HEK293 (cell line): ENCODE results near the gene TMEM125.

Source experiments
- CTCF ChIA-PET: fragments of 350-600 bp; formaldehyde crosslinking; extraction: SDS; loops from one replicate; lab custom pipeline; 2021; ENCODE audit warnings: antibody characterized with exemption; lab: Yijun Ruan, JAX
- POLR2A ChIA-PET: fragments of 300-600 bp; formaldehyde crosslinking; extraction: SDS; loops from one replicate; lab custom pipeline; 2020; ENCODE audit warnings: antibody characterized with exemption, inconsistent platforms; lab: Yijun Ruan, JAX
- H3K27ac ChIP-seq: fragments of 200-500 bp; sonication (Bioruptor generic); 2 replicates; pipeline ENCODE4 v1.5.1; 2014; ENCODE audit warnings: low read depth, low read length, control low read depth, inconsistent platforms; ENCODE audit errors: extremely low read depth
- H3K36me3 ChIP-seq, 2 experiments: fragments of 200-500 bp in 1 of 2; sonication (Bioruptor generic) in 1 of 2; 1 replicate in 1 of 2; 2 replicates in 1 of 2; pipeline ENCODE4 v1.5.1; 2014 to 2017; ENCODE audit warnings: inconsistent platforms in 2 of 2, low read length in 2 of 2; ENCODE audit not compliant: control insufficient read depth in 2 of 2, insufficient read depth in 1 of 2
- H3K4me1 ChIP-seq: fragments of 200-500 bp; sonication (Bioruptor generic); 2 replicates; pipeline ENCODE4 v1.5.1; 2014; ENCODE audit warnings: mild to moderate bottlenecking, low read length, inconsistent platforms; ENCODE audit not compliant: control insufficient read depth, insufficient read depth
- H3K4me3 ChIP-seq: 2 replicates; pipeline ENCODE4 v1.5.1; 2011; ENCODE audit warnings: low read depth, mild to moderate bottlenecking, control low read depth, low read length, moderate library complexity
- H3K9me3 ChIP-seq: fragments of 200-500 bp; sonication (Bioruptor generic); 2 replicates; pipeline ENCODE4 v1.5.1; 2014; ENCODE audit warnings: low read depth, low read length, inconsistent platforms; ENCODE audit not compliant: control insufficient read depth, insufficient read depth
- BCL6B ChIP-seq: fragments of 450-650 bp; formaldehyde crosslinking; IDR thresholded peaks from 2 replicates; pipeline ENCODE4 v1.5.1; 2017; ENCODE audit warnings: missing biosample characterization, missing genetic modification characterization
- GLIS1 ChIP-seq: fragments of 450-650 bp; formaldehyde crosslinking; IDR thresholded peaks from 2 replicates; pipeline ENCODE4 v1.5.1; 2016; ENCODE audit warnings: missing biosample characterization, missing genetic modification characterization
- HOXC10 ChIP-seq: sonication (generic); formaldehyde crosslinking; IDR thresholded peaks from 2 replicates; pipeline ENCODE4 v1.8.1; 2023; ENCODE audit warnings: mild to moderate bottlenecking, missing genetic modification reagents
- KLF8 ChIP-seq: fragments of 450-650 bp; formaldehyde crosslinking; IDR thresholded peaks from 2 replicates; pipeline ENCODE4 v1.5.1; 2016; ENCODE audit warnings: missing biosample characterization, missing genetic modification characterization
- KLF9 ChIP-seq: fragments of 450-650 bp; formaldehyde crosslinking; IDR thresholded peaks from 2 replicates; pipeline ENCODE4 v1.5.1; 2016; ENCODE audit warnings: missing biosample characterization, missing genetic modification characterization, low read depth
- PRDM1 ChIP-seq: fragments of 450-650 bp; formaldehyde crosslinking; IDR thresholded peaks from 2 replicates; pipeline ENCODE4; 2016; ENCODE audit warnings: missing biosample characterization, missing genetic modification characterization
- PRDM10 ChIP-seq: fragments of 450-650 bp; formaldehyde crosslinking; IDR thresholded peaks from 2 replicates; pipeline ENCODE4 v1.5.1; 2016; ENCODE audit warnings: missing biosample characterization, missing genetic modification characterization
- REST ChIP-seq: fragments of 450-650 bp; formaldehyde crosslinking; IDR thresholded peaks from 2 replicates; pipeline ENCODE4 v1.5.1; 2016; ENCODE audit warnings: missing biosample characterization, missing genetic modification characterization
- TCF7L2 ChIP-seq: IDR thresholded peaks from 2 replicates; pipeline ENCODE4 v1.6.1; 2011; ENCODE audit warnings: low read depth, mild to moderate bottlenecking, inconsistent platforms, low read length, moderate library complexity, borderline replicate concordance
- ZBTB8A ChIP-seq: fragments of 450-650 bp; formaldehyde crosslinking; IDR thresholded peaks from 2 replicates; pipeline ENCODE4 v1.5.1; 2016; ENCODE audit warnings: missing biosample characterization, missing genetic modification characterization
- ZFP37 ChIP-seq: fragments of 450-650 bp; formaldehyde crosslinking; IDR thresholded peaks from 2 replicates; pipeline ENCODE4 v1.5.1; 2016; ENCODE audit warnings: missing biosample characterization, missing genetic modification characterization
- ZNF10 ChIP-seq: fragments of 450-650 bp; formaldehyde crosslinking; IDR thresholded peaks from 2 replicates; pipeline ENCODE4 v1.5.1; 2017; ENCODE audit warnings: missing biosample characterization, missing genetic modification characterization
- ZNF214 ChIP-seq: fragments of 450-650 bp; formaldehyde crosslinking; IDR thresholded peaks from 2 replicates; pipeline ENCODE4 v1.5.1; 2017; ENCODE audit warnings: missing biosample characterization, mild to moderate bottlenecking, missing genetic modification characterization, borderline replicate concordance
- ZNF239 ChIP-seq: fragments of 450-650 bp; formaldehyde crosslinking; IDR thresholded peaks from 2 replicates; pipeline ENCODE4 v1.5.1; 2016; ENCODE audit warnings: missing biosample characterization, missing genetic modification characterization
- ZNF26 ChIP-seq: fragments of 450-650 bp; formaldehyde crosslinking; IDR thresholded peaks from 2 replicates; pipeline ENCODE4 v1.5.1; 2016; ENCODE audit warnings: missing biosample characterization, missing genetic modification characterization
- ZNF302 ChIP-seq: fragments of 450-650 bp; formaldehyde crosslinking; IDR thresholded peaks from 2 replicates; pipeline ENCODE4 v1.5.1; 2016; ENCODE audit warnings: missing biosample characterization, missing genetic modification characterization, low read depth
- ZNF37A ChIP-seq: fragments of 450-650 bp; IDR thresholded peaks from 2 replicates; pipeline ENCODE4 v1.5.1; 2018; ENCODE audit warnings: missing biosample characterization, missing genetic modification characterization
- ZNF549 ChIP-seq: fragments of 450-650 bp; IDR thresholded peaks from 2 replicates; pipeline ENCODE4 v1.5.1; 2018; ENCODE audit warnings: missing biosample characterization, missing genetic modification characterization, mild to moderate bottlenecking, inconsistent platforms, moderate library complexity
- ZNF560 ChIP-seq: fragments of 450-650 bp; formaldehyde crosslinking; IDR thresholded peaks from 2 replicates; pipeline ENCODE4 v1.5.1; 2017; ENCODE audit warnings: missing biosample characterization, missing genetic modification characterization, borderline replicate concordance
- ZNF580 ChIP-seq: fragments of 450-650 bp; formaldehyde crosslinking; IDR thresholded peaks from 2 replicates; pipeline ENCODE4 v1.5.1; 2016; ENCODE audit warnings: missing biosample characterization, missing genetic modification characterization
- ZNF623 ChIP-seq: fragments of 450-650 bp; formaldehyde crosslinking; IDR thresholded peaks from 2 replicates; pipeline ENCODE4 v1.5.1; 2016; ENCODE audit warnings: missing biosample characterization, missing genetic modification characterization
- ZNF654 ChIP-seq: fragments of 450-650 bp; formaldehyde crosslinking; IDR thresholded peaks from 2 replicates; pipeline ENCODE4 v1.5.1; 2016; ENCODE audit warnings: low read depth, missing biosample characterization, missing genetic modification characterization
- ZNF792 ChIP-seq: fragments of 450-650 bp; formaldehyde crosslinking; IDR thresholded peaks from 2 replicates; pipeline ENCODE4 v1.5.1; 2016; ENCODE audit warnings: missing biosample characterization, missing genetic modification characterization
- ZSCAN16 ChIP-seq: fragments of 450-650 bp; formaldehyde crosslinking; IDR thresholded peaks from 2 replicates; pipeline ENCODE4 v1.5.1; 2016; ENCODE audit warnings: missing biosample characterization, missing genetic modification characterization

Gene TMEM125

GRCh38 chr1:43239484-43239883 lies 30.3 kb upstream of the TMEM125 start:
- Histone ChIP-seq H3K4me1 (no peaks in the 10 kb centered on the region), H3K9me3 (no peaks in the 10 kb centered on the region), H3K4me3 (no peak overlapping the region), H3K27ac (no peak overlapping the region), H3K36me3 (no peaks in the 10 kb centered on the region)
- POLR2A ChIA-PET, result interaction anchor here (0.5 to 0.6 kb wide), 2 partner anchors 54 to 119 kb away, joined by 3 to 5 read pairs; no protein-coding TSS in a partner anchor
- CTCF ChIA-PET, result interaction anchor here (0.9 to 2.3 kb wide), 3 partner anchors 151 to 175 kb away, joined by 3 to 21 read pairs (median 4); no protein-coding TSS in a partner anchor
- no peak for TF ChIP-seq ZNF37A (tag by site-specific recombination)
- no peak for TF ChIP-seq ZNF623 (tag by site-specific recombination)
- TF ChIP-seq REST (tag by site-specific recombination), result no peak
- no peak for TF ChIP-seq ZBTB8A (tag by site-specific recombination)
- no peak for TF ChIP-seq ZNF214 (tag by site-specific recombination)
- TF ChIP-seq BCL6B (tag by site-specific recombination), result no peak
- TF ChIP-seq ZNF560 (tag by site-specific recombination), result no peak
- no peak for TF ChIP-seq TCF7L2
- TF ChIP-seq ZNF549 (tag by site-specific recombination), result no peak
- TF ChIP-seq PRDM1 (tag by site-specific recombination), result no peak
- no peak for TF ChIP-seq ZNF26
- TF ChIP-seq KLF9 (tag by site-specific recombination), result no peak

- H3K9me3 ChIP-seq, result no peaks in the 10 kb centered on the region
- H3K36me3 ChIP-seq, result no peaks in the 10 kb centered on the region
- H3K27ac ChIP-seq, result no peak overlapping the region
- ChIA-PET CTCF (no interaction called here), POLR2A (no interaction called here)
- no peaks in the 10 kb centered on the region for H3K4me1 ChIP-seq
- no peak overlapping the region for H3K4me3 ChIP-seq
- TF ChIP-seq GLIS1 (tag by site-specific recombination), result no peak
- no peak for TF ChIP-seq ZNF580 (tag by site-specific recombination)
- TF ChIP-seq HOXC10 (CRISPR knock-in tag), result no peak
- no peak for TF ChIP-seq ZNF302 (tag by site-specific recombination)
- no peak for TF ChIP-seq ZFP37 (tag by site-specific recombination)
- no peak for TF ChIP-seq ZNF10 (tag by site-specific recombination)
- TF ChIP-seq ZNF239 (tag by site-specific recombination), result no peak
- no peak for TF ChIP-seq PRDM10
- no peak for TF ChIP-seq ZSCAN16 (tag by site-specific recombination)
- no peak for TF ChIP-seq KLF8
- TF ChIP-seq ZNF654 (tag by site-specific recombination), result no peak
- no peak for TF ChIP-seq ZNF792 (tag by site-specific recombination)
These were observed 28.4 kb upstream of the TMEM125 start for GRCh38 chr1:43241413-43241836.
